HG02943 (cell line): ENCODE results near the gene RGS8.

Experiments used
- ATAC-seq: cut with Tn5 transposase; IDR thresholded peaks from one replicate; pipeline ENCODE4 v1.9.1; 2021; ENCODE audit warnings: mild to moderate bottlenecking, low read depth, moderate library complexity; ENCODE audit not compliant: unreplicated experiment

RGS8 gene

GRCh38 chr1:182644886-182645285, 39.5 kb downstream of the RGS8 start:
- ATAC-seq: no peak

- no peak for ATAC-seq
These were observed 40.7 kb downstream of the RGS8 start for GRCh38 chr1:182643699-182644098.

- no peak for ATAC-seq
These were observed 41.9 kb downstream of the RGS8 start for GRCh38 chr1:182642461-182642860.

- no peak for ATAC-seq
These were observed 42.8 kb downstream of the RGS8 start for GRCh38 chr1:182641561-182641960.

GRCh38 chr1:182639330-182639729, 45.1 kb downstream of the RGS8 start:
- ATAC-seq: no peak

- ATAC-seq: no peak
These were observed 46.6 kb downstream of the RGS8 start for GRCh38 chr1:182637769-182638168.

GRCh38 chr1:182635871-182636270, 48.5 kb downstream of the RGS8 start:
- ATAC-seq: no peak
